ENCODE data around the gene PDE3A.

Gene PDE3A

DNA sequence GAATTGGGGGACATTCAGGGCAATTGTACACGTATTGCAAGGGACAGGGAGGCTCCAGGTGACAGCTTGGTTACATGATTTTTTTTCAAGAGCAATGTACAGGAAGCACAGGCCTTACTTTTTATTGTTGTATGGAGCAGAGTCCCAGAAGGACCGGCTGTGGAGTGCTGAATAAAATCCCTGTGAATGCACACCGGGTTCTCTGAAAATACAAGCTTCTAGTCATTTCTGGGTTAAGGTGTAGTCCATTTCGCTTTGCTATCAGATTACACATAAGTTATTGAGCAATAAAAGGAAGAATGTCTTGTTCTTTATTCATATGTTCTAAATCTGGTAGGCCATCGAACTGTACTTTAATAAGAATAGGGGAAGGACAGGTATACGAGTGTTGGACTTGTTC is 52.2 kb downstream of the PDE3A start:
- DNase-seq (ENCODE audit: low read depth in 2 of 2, low spot score in 1 of 2), result no peak

DNA sequence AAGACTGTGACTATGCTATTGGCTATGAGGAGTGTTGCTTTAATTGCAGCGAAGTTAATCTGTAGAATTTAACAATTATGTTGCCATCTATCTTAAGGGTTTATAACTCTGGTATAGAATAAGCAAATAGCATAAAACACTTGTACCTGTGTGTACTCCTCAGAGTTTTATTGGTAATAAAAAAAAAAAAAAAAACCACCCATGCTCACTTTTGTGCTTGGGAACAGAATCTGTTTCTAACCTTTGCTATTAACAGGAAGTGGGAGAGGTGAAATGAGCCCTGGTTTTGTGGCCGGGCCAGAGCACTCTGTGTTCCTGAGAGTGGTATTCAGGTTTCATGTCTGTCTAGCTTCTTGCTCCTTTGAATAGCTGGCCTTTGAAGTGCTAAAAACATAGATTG is 53.1 kb downstream of the PDE3A start:
- no peak for DNase-seq (ENCODE audit: low read depth in 2 of 2, low spot score in 1 of 2)

- no peak for DNase-seq (ENCODE audit: low read depth in 2 of 2, low spot score in 1 of 2)
These were observed 55.2 kb downstream of the PDE3A start for GRCh38 chr12:20423557-20423956.

- no peak for DNase-seq (ENCODE audit: low read depth in 2 of 2, low spot score in 1 of 2)
These were observed 56.5 kb downstream of the PDE3A start for GRCh38 chr12:20424841-20425240.

DNA sequence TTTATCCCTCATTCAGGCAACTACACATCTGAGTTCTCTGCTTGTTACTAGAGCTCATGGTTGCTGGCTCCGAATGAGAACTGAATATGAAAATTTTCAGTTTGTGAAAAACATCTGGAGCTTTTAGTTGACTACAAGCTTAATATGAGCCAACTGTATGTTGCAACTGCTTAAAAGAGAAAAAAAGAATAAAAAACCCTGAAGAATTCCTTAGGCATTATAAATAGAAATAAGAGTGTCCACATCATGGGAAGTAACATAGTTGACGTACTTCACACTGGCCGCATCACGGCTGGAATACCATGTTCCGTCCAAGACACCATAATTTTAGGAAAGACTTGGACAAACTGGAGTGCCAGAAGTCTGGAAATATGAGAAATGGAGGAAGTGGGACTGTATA is 57.9 kb downstream of the PDE3A start:
- DNase-seq (ENCODE audit: low read depth in 2 of 2, low spot score in 1 of 2), result no peak

- DNase-seq (ENCODE audit: low read depth in 2 of 2, low spot score in 1 of 2), result no peak
These were observed 58.6 kb downstream of the PDE3A start for GRCh38 chr12:20426957-20427356.

GRCh38 chr12:20429852-20430251 is 61.5 kb downstream of the PDE3A start:
- no peak for DNase-seq (ENCODE audit: low read depth in 2 of 2, low spot score in 1 of 2)

GRCh38 chr12:20432290-20432689 is 64.0 kb downstream of the PDE3A start:
- DNase-seq (ENCODE audit: low read depth in 2 of 2, low spot score in 1 of 2), result no peak

DNA sequence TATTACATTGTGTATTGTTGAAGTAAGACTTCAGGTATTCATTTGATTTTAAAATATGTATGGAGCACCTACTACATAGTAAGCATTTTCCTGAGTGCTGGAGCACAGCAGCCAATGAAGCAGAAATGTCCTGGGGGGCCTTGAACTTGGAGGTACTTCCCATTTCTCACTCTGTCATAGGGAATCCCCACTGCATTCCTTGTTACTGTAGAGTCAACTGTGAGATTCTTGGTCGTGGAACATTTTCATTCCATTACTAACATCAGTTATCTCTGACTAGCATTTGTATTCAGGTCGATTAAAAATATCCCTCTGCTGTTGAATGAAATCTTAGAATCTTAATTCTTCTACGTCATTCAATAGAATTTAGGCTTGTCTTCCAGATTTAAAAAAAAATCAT is 66.7 kb downstream of the PDE3A start:
- DNase-seq (ENCODE audit: low read depth in 2 of 2, low spot score in 1 of 2), result no peak

DNA sequence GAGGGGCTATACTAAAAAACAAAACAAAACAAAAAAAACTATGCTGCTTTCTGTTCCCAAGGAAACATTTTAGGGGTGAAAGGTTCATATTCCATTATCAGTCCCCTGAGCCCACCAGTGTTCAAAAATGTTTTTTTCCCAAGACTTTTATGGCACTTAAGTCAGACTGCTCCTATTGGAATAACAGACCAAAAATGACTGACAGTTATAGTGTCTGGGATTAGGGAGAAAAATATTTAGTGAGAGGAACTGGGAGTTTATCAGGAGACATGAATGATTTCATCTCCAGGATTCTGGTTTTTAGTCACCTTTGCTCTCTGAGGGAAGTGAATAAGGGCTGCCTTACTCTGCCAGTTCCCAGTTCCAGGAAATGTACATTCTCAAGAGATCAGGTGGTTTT is 68.0 kb downstream of the PDE3A start:
- DNase-seq (ENCODE audit: low read depth in 2 of 2, low spot score in 1 of 2), result no peak

DNA sequence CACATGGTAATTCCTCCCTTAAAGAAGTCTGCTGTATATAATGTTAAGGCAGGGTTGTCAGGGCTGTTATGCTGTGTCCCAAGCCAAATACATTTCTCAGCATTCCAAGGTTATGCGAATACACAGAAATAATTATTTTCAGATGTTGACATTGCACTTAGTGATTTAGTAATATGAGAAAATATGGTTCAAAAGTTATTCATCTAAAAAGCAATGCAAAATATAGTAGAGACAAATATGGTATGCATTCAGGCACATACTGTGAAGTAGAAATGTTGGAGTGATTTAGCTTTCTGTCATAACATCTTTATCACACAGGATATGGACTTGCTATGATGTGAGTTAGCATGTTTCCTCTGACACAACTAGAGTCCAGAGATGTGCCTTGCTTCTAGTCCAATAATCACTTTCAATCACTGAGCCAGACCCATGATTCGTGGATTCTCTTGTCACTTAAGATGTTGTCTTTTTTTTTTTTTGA is 70.0 kb downstream of the PDE3A start:
- no peak for DNase-seq (ENCODE audit: low read depth in 2 of 2, low spot score in 1 of 2)

GRCh38 chr12:20439626-20440025 is 71.3 kb downstream of the PDE3A start:
- no peak for DNase-seq (ENCODE audit: low read depth in 2 of 2, low spot score in 1 of 2)

- no peak for DNase-seq (ENCODE audit: low read depth in 2 of 2, low spot score in 1 of 2)
These were observed 72.1 kb downstream of the PDE3A start for GRCh38 chr12:20440408-20440807.

DNA sequence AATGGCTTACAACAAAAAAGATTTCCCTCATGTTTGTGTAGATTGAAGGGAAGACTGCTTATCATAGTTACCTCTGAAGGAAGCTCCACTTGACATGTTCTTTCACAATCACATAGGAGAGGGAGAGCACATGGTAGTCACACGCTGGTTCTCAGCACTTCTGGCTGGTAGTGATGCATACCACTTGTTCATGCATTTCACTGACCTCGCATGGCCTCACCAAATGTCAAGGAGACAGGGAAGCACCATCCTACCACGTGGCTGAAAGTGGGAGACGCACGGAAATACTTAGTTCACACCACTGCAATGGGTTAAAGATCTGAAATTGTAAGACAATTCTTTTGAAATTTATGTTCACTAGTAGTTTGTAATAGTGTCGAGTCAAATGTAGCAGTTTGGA is 74.0 kb downstream of the PDE3A start:
- DNase-seq (ENCODE audit: low read depth in 2 of 2, low spot score in 1 of 2), result no peak

DNA sequence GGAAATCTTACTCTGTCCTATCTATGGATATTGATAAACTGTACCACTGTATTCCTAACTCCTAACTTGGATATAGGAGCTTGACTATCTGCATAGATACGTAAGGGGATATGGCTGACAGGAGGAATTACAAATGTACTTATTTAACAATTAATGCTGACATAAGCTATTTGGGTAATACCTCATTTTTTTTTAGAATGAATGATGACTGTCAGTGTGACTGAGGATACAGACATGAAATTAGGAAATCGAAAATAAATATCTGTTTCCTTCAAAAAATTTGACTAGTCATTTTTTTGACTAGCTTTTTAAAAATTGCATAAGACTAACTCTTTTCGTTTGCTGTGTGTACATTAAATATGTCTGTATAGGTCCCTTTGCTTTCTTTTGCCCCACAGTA is 74.9 kb downstream of the PDE3A start:
- no peak for DNase-seq (ENCODE audit: low read depth in 2 of 2, low spot score in 1 of 2)

DNA sequence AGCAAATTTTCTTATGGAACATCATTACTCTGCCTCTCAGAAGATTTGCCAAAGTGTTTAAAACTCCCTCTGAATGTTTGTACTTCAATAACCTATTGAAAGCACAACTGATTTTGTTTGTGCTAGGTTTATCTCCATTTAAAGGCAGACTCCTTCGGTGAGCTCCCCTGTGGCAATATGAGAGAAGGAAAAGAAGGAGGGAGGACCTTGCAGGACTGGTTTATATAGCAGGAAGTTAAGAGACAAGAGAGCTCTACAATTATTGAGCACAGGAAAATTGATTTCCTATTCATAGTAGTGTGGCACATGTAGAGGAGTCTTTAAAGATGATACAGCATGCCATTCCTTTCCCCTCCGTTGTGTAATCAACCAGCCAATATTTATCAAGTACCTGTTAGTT is 75.5 kb downstream of the PDE3A start:
- DNase-seq (ENCODE audit: low read depth in 2 of 2, low spot score in 1 of 2), result no peak

DNA sequence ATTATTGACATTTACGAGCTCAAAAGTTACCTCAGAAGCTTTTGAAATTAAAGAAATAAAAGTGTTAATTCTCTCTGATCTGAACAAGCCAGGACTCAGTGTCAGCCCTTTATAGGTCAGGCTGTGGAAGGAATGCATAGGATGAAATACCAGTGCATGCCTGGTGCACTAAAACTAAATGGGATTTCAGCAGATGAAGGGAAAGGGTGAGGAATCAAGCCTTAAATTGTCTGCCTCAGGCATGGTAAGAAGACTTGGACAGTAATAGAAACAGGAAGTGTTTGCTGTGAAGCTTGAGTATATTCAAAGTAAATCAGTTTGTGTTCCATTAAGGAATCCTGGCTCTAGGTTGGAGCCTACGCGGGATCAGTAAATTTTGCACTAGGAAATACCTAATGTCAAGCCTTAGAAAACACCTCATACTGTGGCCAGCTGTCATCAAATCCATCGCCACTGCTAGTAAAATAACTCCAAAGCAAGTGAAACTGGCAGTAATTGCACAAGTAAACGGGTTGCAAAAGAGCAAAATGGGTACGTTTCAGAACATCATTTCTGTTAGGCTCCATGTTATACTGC is 76.3 kb downstream of the PDE3A start:
- no peak for DNase-seq (ENCODE audit: low read depth in 2 of 2, low spot score in 1 of 2)

DNA sequence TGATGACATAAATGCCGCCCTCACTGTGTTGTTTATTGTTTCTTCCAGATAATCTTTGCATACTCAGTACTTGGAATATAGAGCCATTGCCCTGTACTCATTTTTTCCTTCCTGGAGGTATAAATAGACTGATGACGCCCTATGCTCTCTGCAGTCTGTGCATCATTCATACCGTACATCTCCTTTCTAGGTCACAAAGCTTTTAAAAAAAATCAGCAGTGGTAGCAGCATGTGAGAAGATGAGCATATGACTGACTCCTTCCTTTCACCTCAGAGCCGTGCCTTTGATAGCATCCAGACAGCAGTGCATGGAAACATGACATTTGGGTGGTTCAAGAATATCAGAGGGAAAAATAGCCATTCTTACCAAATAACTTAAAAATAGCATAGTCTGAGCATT is 77.3 kb downstream of the PDE3A start:
- no peak for DNase-seq (ENCODE audit: low read depth in 2 of 2, low spot score in 1 of 2)

DNA sequence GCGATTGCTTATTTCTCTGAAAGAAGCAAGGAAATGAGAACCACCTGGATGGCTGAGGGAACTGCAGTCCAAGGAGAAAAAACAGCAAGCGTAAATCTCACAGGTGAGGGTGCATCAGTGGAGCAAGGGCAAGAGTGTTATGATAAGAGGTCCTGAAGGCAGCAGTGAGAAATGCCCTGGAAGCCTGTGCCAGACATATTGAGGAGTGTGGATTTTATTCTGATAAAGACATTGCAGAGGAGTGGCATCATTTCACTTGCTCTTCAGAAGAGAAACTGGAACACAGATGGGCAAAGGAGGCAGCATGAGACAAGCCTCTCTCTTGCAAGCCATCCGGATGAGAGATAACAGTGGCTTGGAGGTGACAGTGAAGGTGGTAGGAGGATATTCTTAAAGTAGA is 78.5 kb downstream of the PDE3A start:
- DNase-seq (ENCODE audit: low read depth in 2 of 2, low spot score in 1 of 2), result no peak

DNA sequence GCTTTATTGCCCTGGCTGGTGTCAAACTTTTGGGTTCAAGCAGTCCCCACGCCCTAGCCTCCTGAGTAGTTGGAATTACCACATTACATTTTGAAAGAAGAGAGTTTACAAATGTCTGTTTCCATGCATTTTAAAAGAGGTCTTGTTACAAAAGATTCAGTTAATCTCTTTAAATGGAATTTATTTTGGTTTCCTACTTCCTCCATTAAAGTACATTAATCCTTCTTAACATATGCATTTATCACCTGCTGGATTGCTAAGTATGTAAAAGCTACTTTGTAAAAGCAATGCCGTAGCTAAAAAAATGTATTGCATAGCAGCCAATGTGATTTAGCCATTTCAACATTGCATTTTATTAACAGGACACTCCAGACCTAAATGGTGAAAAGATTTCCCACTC is 80.4 kb downstream of the PDE3A start:
- no peak for DNase-seq (ENCODE audit: low read depth in 2 of 2, low spot score in 1 of 2)

DNA sequence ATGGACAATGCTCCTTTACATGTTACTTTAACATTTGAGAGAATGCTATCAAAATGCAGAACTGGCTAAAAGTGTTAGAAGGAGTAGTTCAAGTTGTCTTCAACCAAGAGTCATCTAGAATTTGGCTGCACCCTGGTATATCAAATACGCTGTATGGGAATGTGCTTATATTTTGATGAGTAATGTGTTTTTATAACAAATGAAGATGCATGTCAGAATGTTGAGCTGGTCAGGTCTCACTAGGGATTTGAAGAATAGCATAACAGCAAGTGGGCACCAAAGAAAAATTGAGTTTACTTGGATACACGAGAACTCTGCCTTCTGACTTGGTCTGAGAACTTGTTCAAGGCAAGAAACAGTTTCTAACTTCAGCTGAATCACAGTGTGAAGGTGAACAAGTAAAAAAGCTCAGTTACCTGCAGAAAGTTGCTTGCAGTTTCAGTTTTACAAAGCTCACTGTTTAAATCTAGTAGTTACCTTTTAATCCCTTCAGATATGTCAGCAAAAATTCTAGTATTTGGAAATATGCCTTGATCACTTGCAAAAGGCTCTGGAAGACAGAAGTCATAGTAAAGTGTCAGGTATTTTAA is 82.3 kb downstream of the PDE3A start:
- DNase-seq (ENCODE audit: low read depth in 2 of 2, low spot score in 1 of 2), result no peak

- no peak for DNase-seq (ENCODE audit: low read depth in 2 of 2, low spot score in 1 of 2)
These were observed 83.4 kb downstream of the PDE3A start for GRCh38 chr12:20451761-20452160.

DNA sequence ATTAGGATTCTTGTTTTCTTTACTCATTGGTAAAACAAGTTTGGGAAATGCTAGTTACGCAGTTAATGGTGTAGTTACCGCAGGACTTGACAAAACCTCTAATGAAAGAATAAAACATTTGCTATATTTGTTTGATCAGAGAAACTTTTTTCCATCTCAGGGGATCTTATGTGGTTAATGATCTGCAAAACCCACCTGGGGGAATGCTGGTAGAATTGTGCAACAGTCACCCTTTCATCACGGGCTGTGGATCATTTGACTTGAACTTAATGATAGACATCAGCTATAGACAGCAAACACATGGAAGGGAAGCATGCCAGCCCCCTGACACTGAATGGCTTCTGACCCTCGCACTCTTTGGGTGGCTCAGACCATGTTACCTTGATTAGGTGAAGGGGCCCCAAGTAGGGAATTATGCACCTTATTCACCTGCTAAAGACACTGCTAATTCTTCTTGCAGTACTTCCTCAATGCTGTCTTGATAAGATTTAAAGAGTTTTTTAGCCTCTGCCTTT is 84.2 kb downstream of the PDE3A start:
- DNase-seq (ENCODE audit: low read depth in 2 of 2, low spot score in 1 of 2), result no peak
